ENCODE results near the gene ARHGAP42. TPM values are rescaled to one million over a fixed set of nuclear protein-coding genes. Genes with fewer than 3 reads are reported as not detected.

The ARHGAP42 gene
- total RNA-seq, 1 experiment from 2014 or later, result 39.1 TPM

DNA sequence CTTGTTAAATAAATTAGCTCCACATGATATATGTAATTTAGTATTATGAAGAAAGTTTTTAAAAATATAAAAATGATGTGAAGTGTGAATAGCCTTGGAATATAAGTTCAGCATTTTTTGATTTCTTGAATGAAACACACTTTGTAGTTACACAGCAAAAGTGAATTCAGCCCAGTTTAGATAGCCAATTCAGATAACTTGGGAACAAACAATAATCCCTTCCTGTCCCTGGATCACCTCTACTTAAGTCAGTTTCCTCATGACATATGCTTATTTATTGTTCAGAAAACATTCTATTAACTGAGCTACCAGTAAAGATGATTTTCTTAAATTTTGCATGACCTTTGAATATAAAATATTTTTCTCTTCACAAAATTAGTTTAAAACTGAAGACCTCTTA, 335.2 kb downstream of the ARHGAP42 start:
- Histone ChIP-seq H2BK20ac (ENCODE audit: low read depth, low read length, poor library complexity, severe bottlenecking) (no peak overlapping the region), H3K23ac (ENCODE audit: insufficient read length, low read depth, low read length) (no peak overlapping the region), H4K5ac (ENCODE audit: insufficient read length, low read depth, low read length) (no peak overlapping the region), H4K91ac (ENCODE audit: insufficient read length, low read depth, low read length) (no peak overlapping the region), H2BK15ac (ENCODE audit: low read depth, low read length) (no peak overlapping the region), H3K79me1 (ENCODE audit: insufficient read depth, low read depth, low read length, poor library complexity, severe bottlenecking) (no peaks in the 10 kb centered on the region), H3T11ph (ENCODE audit: low read length) (no peak overlapping the region), H3K9me3 (ENCODE audit: control insufficient read depth, low read depth, low read length) (no peaks in the 10 kb centered on the region), H2BK5ac (ENCODE audit: insufficient read length, low read length) (no peak overlapping the region), H3K79me2 (ENCODE audit: insufficient read depth, low read length) (no peaks in the 10 kb centered on the region), H2AK5ac (ENCODE audit: insufficient read length, low read length) (no peak overlapping the region), H3K27me3 (ENCODE audit: insufficient read depth, low read length) (no peaks in the 10 kb centered on the region), H3K56ac (ENCODE audit: insufficient read length, low read depth, low read length) (no peak overlapping the region), H2BK12ac (ENCODE audit: insufficient read length, low read depth, low read length) (no peak overlapping the region), H3K23me2 (ENCODE audit: insufficient read length, low read depth, low read length, poor library complexity, severe bottlenecking) (no peaks in the 10 kb centered on the region), H2BK120ac (ENCODE audit: low read depth, low read length, poor library complexity, severe bottlenecking) (no peak overlapping the region), H4K8ac (replicated peaks; ENCODE audit: insufficient read length, low read depth, low read length) (no peak overlapping the region), H2AFZ (ENCODE audit: low read length) (no peak overlapping the region), H3K18ac (ENCODE audit: insufficient read length, low read depth, low read length) (no peak overlapping the region), H3K4ac (ENCODE audit: low read depth, low read length) (no peak overlapping the region), H4K20me1 (ENCODE audit: control insufficient read depth, insufficient read depth, insufficient read length) (no peaks in the 10 kb centered on the region), H3K14ac (ENCODE audit: insufficient read depth, low read length) (no peak overlapping the region), H3K4me2 (ENCODE audit: insufficient read depth, insufficient read length, low read length) (no peak overlapping the region), H3K4me1 (ENCODE audit: insufficient read depth, low read length) (no peaks in the 10 kb centered on the region), H3K9ac (ENCODE audit: extremely low read depth, insufficient read length, low read length) (no peak overlapping the region), H3K27ac (ENCODE audit: insufficient read length, low read depth, low read length) (no peak overlapping the region)
- Mint-ChIP-seq H3K4me3 (no peak overlapping the region), H3K9me3 (no peaks in the 10 kb centered on the region), H3K27me3 (ENCODE audit: low read depth) (no peaks in the 10 kb centered on the region; the same call in 1 of the 2 replicates), H3K36me3 (ENCODE audit: insufficient read depth in 1 of 3, low read depth in 3 of 3) (no peaks in the 10 kb centered on the region), H3K27ac (no peak overlapping the region), H3K4me1 (no peaks in the 10 kb centered on the region)
- no peak for DNase-seq
- TF ChIP-seq, protein P1, sequence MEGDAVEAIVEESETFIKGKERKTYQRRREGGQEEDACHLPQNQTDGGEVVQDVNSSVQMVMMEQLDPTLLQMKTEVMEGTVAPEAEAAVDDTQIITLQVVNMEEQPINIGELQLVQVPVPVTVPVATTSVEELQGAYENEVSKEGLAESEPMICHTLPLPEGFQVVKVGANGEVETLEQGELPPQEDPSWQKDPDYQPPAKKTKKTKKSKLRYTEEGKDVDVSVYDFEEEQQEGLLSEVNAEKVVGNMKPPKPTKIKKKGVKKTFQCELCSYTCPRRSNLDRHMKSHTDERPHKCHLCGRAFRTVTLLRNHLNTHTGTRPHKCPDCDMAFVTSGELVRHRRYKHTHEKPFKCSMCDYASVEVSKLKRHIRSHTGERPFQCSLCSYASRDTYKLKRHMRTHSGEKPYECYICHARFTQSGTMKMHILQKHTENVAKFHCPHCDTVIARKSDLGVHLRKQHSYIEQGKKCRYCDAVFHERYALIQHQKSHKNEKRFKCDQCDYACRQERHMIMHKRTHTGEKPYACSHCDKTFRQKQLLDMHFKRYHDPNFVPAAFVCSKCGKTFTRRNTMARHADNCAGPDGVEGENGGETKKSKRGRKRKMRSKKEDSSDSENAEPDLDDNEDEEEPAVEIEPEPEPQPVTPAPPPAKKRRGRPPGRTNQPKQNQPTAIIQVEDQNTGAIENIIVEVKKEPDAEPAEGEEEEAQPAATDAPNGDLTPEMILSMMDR (conservative IDR thresholded peaks at IDR 0.05), result no peak

All from H9 (cell line).